Parathyroid adenoma (tissue), 2 donors: ENCODE data around the gene RGS11.
A peak's percentile ranks its signal among the peaks of the same experiment; 100 is the strongest.

Source experiments
- H2AFZ ChIP-seq: fragments of 300-600 bp; sonication (generic); one replicate; pipeline ENCODE4 v1.7.0; 2017; ENCODE audit warnings: antibody characterized with exemption, mild to moderate bottlenecking
- H3K27ac ChIP-seq: fragments of 300-600 bp; sonication (generic); one replicate; pipeline ENCODE4 v1.7.0; 2017
- H3K27me3 ChIP-seq: fragments of 300-600 bp; sonication (generic); one replicate; pipeline ENCODE4 v1.7.0; 2017; ENCODE audit warnings: low read length; ENCODE audit not compliant: control insufficient read depth, insufficient read depth
- H3K36me3 ChIP-seq: fragments of 300-600 bp; sonication (generic); one replicate; pipeline ENCODE4 v1.7.0; 2017; ENCODE audit warnings: low read length; ENCODE audit not compliant: control insufficient read depth, insufficient read depth
- H3K4me1 ChIP-seq: fragments of 300-600 bp; sonication (generic); one replicate; pipeline ENCODE4 v1.7.0; 2017; ENCODE audit warnings: control low read depth
- H3K4me2 ChIP-seq: fragments of 300-600 bp; sonication (generic); one replicate; pipeline ENCODE4 v1.7.0; 2017; ENCODE audit warnings: low read length
- H3K4me3 ChIP-seq: fragments of 300-600 bp; sonication (generic); one replicate; pipeline ENCODE4 v1.7.0; 2017; ENCODE audit warnings: low read depth, low read length
- H3K79me2 ChIP-seq: fragments of 300-600 bp; sonication (generic); one replicate; pipeline ENCODE4 v1.7.0; 2017; ENCODE audit warnings: control low read depth
- H3K9ac ChIP-seq: fragments of 300-600 bp; sonication (generic); one replicate; pipeline ENCODE4 v1.7.0; 2017; ENCODE audit warnings: mild to moderate bottlenecking
- H3K9me3 ChIP-seq: fragments of 300-600 bp; sonication (generic); one replicate; pipeline ENCODE4 v1.7.0; 2017; ENCODE audit warnings: low read length; ENCODE audit not compliant: control insufficient read depth
- TF ChIP-seq, protein P1 (sequence below): fragments of 300-600 bp; sonication (generic); IDR thresholded peaks from one replicate; pipeline ENCODE4 v1.7.0; 2017; ENCODE audit warnings: antibody characterized with exemption, mild to moderate bottlenecking
- donor health status: primary hyperparathyroidism.

RGS11 gene

DNA sequence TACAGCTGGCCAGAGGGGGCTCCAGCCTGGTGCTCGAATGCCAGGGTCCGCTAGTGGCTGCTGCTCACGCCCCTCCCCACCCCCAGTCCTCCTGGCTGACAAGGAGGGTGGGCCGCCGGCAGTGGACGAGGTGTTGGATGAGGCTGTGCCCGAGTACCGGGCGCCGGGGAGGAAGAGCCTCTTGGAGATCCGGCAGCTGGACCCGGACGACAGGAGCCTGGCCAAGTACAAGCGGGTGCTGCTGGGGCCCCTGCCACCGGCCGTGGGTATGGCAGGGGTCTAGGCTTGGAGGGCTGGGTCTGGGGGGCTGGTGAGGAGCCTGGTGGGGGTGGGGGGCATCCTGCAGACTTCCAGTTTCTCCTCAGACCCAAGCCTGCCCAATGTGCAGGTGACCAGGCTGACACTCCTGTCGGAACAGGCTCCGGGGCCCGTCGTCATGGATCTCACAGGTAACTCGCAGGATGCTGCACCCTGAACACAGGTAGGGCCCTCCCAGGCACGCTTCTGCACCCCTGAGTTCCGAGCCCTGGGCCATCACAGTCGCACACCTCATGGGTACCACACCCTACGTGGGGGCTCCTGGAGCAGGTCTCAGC lies 6.0 kb upstream of the RGS11 start:
- H3K27ac ChIP-seq = no peak overlapping the region
- no peak overlapping the region for H3K9ac ChIP-seq
- H3K36me3 ChIP-seq = no peaks in the 10 kb centered on the region
- no peaks in the 10 kb centered on the region for H3K79me2 ChIP-seq
- no peaks in the 10 kb centered on the region for H3K4me1 ChIP-seq
- H3K4me2 ChIP-seq = no peak overlapping the region
- no peak overlapping the region for H2AFZ ChIP-seq
- H3K4me3 ChIP-seq = no peak overlapping the region
- H3K9me3 ChIP-seq = no peaks in the 10 kb centered on the region
- TF ChIP-seq, protein P1, sequence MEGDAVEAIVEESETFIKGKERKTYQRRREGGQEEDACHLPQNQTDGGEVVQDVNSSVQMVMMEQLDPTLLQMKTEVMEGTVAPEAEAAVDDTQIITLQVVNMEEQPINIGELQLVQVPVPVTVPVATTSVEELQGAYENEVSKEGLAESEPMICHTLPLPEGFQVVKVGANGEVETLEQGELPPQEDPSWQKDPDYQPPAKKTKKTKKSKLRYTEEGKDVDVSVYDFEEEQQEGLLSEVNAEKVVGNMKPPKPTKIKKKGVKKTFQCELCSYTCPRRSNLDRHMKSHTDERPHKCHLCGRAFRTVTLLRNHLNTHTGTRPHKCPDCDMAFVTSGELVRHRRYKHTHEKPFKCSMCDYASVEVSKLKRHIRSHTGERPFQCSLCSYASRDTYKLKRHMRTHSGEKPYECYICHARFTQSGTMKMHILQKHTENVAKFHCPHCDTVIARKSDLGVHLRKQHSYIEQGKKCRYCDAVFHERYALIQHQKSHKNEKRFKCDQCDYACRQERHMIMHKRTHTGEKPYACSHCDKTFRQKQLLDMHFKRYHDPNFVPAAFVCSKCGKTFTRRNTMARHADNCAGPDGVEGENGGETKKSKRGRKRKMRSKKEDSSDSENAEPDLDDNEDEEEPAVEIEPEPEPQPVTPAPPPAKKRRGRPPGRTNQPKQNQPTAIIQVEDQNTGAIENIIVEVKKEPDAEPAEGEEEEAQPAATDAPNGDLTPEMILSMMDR = no peak
- H3K27me3 ChIP-seq = no peaks in the 10 kb centered on the region

DNA sequence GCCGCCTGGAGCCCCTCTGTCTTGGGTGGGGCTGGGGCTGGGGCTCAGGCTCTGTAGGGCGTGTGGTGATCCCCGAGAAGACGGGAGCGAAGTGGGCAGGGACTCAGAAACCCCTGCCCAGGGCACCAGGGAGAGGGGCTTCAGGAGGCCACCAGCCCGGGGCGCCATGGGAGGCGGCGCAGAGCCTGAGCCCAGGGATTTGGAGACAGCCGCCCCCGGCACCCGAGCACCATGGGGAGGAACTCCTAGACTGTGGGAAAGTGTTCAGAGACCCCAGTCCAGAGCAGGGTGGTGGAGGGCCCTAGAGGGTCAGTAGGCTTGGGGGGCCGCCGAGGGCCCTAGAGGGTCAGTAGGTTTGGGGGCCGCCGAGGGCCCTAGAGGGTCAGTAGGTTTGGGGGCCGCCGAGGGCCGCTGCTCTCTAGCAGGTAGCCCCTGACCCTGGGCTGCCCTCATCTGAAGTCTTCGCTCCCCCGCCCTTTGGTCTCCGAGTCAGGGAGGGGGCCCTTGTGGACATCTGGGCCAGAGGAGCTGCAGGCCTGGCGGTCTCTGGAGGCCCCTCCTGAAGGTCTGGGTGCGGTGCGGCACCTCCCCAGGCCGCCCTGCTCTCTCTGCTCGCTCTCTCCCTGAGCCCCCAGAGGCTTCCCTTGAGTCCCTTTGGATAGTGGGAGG lies 5.4 kb upstream of the RGS11 start:
- H3K79me2 ChIP-seq = no peaks in the 10 kb centered on the region
- no peaks in the 10 kb centered on the region for H3K36me3 ChIP-seq
- H3K9me3 ChIP-seq = no peaks in the 10 kb centered on the region
- H3K27ac ChIP-seq = no peak overlapping the region
- H3K4me3 ChIP-seq = no peak overlapping the region
- H3K27me3 ChIP-seq = no peaks in the 10 kb centered on the region
- H3K9ac ChIP-seq = no peak overlapping the region
- H2AFZ ChIP-seq = no peak overlapping the region
- no peak overlapping the region for H3K4me2 ChIP-seq
- H3K4me1 ChIP-seq = no peaks in the 10 kb centered on the region
- TF ChIP-seq, protein P1 = no peak

DNA sequence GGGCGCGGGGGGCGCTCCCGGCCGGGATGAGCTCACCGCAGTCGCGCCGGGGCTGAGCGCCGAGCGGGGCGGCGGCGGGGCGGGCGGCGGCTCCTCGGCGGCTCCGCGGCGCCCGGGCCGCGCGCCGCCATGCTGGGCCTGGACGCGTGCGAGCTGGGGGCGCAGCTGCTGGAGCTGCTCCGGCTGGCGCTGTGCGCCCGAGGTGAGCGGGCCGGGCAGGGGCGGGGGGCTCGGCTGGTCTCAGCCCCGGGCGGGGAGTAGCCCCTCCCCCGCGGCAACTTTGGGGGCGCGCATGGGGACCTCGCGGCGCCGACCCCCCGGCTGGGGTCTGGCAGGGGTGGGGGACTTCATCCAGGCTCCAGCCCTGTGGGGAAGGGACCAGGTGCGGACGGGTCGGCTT lies 4.8 kb upstream of the RGS11 start, which contains the start of gene ARHGDIG:
ARHGDIG (plus strand) TSS at position 40 of the 400 bp plus-strand sequence; CDS start at position 130, 90 bp downstream.
- Histone ChIP-seq H3K27ac (no peak within 1 kb of the TSS), H3K4me3 (no peak within 1 kb of the TSS), H3K27me3 (no peaks in the 10 kb centered on the region), H3K9me3 (no peaks in the 10 kb centered on the region), H3K9ac (no peak within 1 kb of the TSS), H3K36me3 (no peaks in the 10 kb centered on the region), H2AFZ (peak within 1 kb of the TSS; percentile 46), H3K4me1 (no peaks in the 10 kb centered on the region), H3K4me2 (peak within 1 kb of the TSS; percentile 44), H3K79me2 (no peaks in the 10 kb centered on the region)
- TF ChIP-seq, protein P1 = no peak

DNA sequence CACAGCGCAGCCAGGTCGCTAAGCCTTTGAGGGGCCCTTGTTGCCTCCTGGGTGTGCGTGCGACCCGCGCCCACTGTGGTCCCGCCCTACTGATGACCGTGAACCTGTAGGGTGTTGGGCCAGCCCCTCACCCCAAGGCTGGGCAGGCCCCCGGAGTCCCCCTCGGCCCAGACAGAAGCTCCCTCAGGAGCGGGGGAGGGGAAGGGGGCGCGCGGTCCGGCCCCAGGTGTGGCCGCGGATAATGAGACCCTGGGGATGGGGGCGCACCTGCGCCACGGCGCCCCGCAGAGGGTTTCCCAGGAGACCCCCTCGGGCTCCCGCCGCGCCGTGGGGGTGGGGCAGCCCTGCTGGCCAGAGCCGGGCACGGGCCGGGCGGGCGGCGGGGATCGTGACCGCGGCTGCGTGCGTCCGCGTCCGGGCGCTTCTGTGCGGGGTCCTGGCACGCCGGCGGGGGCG lies 4.3 kb upstream of the RGS11 start:
- H3K27me3 ChIP-seq = no peaks in the 10 kb centered on the region
- peak overlapping the region; percentile 46 for H2AFZ ChIP-seq
- no peak overlapping the region for H3K4me3 ChIP-seq
- H3K4me2 ChIP-seq = no peak overlapping the region
- no peaks in the 10 kb centered on the region for H3K79me2 ChIP-seq
- no peaks in the 10 kb centered on the region for H3K4me1 ChIP-seq
- no peak overlapping the region for H3K9ac ChIP-seq
- no peak overlapping the region for H3K27ac ChIP-seq
- H3K9me3 ChIP-seq = no peaks in the 10 kb centered on the region
- H3K36me3 ChIP-seq = no peaks in the 10 kb centered on the region
- TF ChIP-seq, protein P1 = no peak
